OCI-LY1 (cell line): ENCODE measurements around the gene GNG11.

Experiments used
- EZH2 ChIP-seq: fragments of 200-600 bp; sonication (generic), shearing (Covaris generic); IDR thresholded peaks from 2 replicates; pipeline ENCODE4 v1.8.0; 2017; ENCODE audit warnings: borderline replicate concordance, mixed run types, mild to moderate bottlenecking, antibody characterized with exemption, low read length, moderate library complexity, mixed read lengths
- TF ChIP-seq, protein P1 (sequence below): fragments of 200-600 bp; sonication (generic), shearing (Covaris generic); IDR thresholded peaks from 2 replicates; pipeline ENCODE4 v1.5.1; 2017; ENCODE audit warnings: mild to moderate bottlenecking, antibody characterized with exemption, low read length, moderate library complexity, mixed read lengths

DNA sequence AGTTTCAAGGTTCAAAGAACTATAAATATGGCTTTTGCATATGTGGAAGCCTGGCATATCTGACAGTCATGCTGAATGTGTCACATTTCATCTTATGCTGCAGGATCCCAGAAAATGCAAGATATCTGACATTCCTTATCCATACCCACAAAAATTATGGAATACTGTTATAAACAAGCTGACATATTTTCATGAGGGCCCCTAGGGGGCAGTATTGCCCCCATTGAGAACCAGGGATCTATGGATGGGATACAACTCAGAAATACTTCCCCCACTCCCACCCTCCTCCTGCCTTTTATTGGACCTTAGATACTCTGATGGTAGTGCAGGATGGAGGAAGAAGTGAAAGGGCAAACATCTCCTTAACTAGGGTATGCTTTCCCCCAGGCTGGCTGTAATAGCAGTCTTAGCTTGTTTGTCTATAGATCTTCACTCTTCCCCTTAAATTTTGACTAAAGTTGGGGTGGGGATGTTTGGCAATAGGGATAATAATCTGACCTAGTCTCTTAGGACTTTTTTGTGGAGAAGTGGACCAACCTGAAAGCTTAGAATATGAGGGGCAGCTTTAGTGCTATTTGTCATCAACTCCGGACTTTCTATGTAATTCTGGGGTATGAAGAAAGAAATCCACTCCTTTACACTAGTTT, 18.6 kb upstream of the GNG11 start:
- TF ChIP-seq, protein P1, sequence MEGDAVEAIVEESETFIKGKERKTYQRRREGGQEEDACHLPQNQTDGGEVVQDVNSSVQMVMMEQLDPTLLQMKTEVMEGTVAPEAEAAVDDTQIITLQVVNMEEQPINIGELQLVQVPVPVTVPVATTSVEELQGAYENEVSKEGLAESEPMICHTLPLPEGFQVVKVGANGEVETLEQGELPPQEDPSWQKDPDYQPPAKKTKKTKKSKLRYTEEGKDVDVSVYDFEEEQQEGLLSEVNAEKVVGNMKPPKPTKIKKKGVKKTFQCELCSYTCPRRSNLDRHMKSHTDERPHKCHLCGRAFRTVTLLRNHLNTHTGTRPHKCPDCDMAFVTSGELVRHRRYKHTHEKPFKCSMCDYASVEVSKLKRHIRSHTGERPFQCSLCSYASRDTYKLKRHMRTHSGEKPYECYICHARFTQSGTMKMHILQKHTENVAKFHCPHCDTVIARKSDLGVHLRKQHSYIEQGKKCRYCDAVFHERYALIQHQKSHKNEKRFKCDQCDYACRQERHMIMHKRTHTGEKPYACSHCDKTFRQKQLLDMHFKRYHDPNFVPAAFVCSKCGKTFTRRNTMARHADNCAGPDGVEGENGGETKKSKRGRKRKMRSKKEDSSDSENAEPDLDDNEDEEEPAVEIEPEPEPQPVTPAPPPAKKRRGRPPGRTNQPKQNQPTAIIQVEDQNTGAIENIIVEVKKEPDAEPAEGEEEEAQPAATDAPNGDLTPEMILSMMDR, result peak; percentile 100
- no peak for TF ChIP-seq EZH2
